C1 segment of cervical spinal cord (tissue), 14 donors: Measurements from ENCODE around the gene GATAD2A.
"Not testable (repeated sequence)": the region's sequence is repeated elsewhere in the genome, so short reads cannot be mapped to it uniquely, and the experiment has no call there.

Source experiments
- DNase-seq, 14 donors: peaks; one replicate each; lab custom pipeline; 2025; lab: John Stamatoyannopoulos, UW

GATAD2A gene

DNA sequence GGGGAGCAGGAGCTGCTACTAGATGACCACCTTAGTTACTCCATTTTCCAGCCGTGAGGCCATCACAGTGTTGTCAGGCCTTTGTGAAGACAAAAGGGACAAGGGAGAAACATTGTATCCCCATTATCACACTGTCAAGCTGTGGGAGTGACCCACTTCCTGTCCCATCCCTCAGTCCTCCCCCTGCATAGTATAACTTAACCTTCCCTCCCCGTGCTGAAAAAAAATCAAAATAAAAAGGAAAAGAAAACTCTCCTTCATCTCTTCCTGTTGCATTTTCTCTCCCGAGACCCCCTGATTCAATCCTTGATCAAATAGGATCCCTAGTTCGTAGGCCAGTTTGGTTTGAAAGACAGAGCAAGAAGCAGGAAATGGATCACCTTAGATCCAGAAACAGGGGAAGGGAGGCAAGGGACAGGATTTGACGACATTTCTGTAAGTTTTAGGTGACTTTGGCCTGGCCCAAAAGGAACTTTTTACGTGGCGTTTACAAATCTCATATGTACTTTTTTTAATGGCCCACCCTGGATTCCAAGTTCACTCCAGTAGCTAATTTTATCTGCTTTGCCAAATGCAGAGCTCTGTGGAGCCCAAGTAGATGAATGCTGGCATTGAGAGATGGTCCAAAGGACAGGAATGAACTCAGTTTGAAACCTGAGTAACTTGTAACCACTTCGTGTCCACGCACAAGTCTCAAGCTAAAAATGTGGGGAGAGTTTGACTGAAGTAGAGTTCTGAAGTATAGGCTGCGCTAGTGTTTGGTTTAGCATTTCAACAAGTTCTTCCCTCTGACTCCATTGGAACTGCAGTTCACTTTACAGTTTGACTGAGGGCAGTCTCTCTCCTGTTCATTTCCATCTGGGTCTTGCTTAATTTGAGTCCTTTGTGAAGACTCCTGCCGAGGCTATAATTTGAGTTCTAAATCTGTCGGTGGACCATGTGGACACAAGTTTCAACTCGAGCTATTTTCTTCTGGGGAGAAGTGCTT lies 16.6 kb upstream of the GATAD2A start:
- DNase-seq = no peak

DNA sequence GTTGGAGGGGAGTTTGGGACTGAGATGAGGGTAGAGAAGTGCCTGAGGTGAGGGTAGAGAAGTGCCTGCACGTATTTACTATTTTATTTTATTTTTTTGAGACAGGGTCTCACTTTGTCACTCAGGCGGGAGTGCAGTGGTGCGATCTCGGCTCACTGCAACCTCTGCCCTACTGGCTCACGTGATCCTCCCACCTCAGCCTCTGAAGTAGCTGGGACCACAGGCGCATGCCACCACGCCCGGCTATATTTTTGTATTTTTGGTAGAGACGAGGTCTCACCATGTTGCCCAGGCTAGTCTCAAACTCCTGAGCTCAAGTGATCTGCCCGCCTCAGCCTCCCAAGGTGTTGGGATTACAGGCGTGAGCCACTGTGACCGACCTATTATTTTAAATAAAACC lies 15.8 kb upstream of the GATAD2A start:
- not testable (repeated sequence) for DNase-seq

GRCh38 chr19:19394333-19394732 lies 11.1 kb upstream of the GATAD2A start:
- not testable (repeated sequence) for DNase-seq

DNA sequence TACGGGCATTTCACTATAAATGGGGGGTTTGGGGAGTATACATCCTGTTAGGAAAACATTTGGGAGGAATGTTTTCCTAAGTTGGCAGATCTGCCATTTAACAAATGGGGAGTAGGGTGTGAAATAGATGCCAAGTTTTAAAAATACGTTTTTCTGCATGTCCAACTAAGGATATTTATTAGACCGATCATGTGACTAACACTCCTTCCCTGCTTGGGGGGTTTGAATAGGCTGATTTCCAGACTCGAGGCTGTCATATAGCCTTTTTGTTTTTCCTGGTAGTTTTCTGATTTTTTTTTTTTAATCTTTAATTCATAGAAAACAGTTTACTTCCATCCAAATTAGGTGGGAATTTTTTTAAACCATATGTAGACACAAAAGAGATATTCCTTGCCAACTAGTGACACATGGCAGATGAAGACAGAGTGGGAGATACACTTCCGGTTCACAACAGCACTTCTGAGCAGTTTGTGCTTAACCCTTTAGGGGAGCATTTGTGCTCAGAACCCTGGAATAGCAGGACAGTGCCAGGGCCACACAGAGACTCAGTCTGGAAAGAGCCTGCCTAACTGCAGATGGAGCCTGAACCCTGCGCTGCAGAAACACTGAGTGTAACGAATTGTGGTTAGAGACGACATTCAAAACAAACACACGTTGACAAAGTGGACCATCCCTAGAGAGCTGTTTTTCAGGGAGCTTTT lies 5.6 kb upstream of the GATAD2A start:
- DNase-seq = no peak

GRCh38 chr19:19402656-19403372 lies 2.7 kb upstream of the GATAD2A start:
- no peak for DNase-seq

- no peak for DNase-seq
Observed at GRCh38 chr19:19403373-19403901, 2.0 kb upstream of the GATAD2A start.

DNA sequence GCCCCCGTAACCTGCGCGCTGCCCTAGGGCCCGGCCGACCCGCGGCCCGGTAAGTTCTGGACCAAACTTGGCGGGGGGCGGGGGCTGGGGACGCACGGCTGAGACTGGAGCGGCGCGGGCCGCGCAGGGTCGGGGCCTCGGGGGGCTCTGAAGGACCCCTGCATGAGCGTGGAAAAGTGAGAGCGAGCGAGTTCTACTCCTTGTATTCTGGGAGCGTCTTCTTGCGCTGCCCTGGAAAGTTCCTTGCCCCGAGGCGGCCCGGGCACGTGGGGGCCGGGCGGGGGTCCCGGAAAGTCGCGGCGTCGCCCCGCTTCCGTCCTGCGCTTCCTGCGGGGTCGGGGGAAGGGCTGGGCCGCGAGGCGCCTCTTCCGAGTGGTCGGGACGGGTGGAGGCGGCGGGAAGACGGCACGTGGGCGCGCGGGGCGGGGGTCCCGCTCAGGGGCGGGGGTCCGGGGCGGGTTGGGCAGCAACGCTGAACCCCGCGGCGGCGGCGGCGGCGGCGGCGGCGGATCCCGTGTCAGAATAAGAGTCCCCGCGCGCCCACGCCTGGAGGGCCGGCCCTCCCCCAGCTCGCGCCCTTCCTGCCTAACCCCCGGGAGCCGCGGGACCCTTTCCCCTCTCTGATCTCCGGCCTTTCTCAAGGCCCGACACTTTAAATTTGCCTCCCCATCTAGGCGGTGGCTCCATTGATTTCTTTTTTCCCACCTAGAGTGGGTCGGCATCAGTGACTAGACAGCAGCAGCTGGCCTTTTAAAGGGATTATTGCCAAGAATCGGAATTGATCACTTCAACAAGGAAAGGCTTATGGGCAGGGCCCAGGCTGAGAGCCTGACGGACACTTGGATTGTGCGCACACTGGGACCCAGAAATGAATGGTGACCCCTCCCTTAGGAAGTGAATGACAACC lies 749 bp downstream of the GATAD2A start:
- DNase-seq = peak in 6 of 14 donors; percentile 9 to 48 (median 35)

DNA sequence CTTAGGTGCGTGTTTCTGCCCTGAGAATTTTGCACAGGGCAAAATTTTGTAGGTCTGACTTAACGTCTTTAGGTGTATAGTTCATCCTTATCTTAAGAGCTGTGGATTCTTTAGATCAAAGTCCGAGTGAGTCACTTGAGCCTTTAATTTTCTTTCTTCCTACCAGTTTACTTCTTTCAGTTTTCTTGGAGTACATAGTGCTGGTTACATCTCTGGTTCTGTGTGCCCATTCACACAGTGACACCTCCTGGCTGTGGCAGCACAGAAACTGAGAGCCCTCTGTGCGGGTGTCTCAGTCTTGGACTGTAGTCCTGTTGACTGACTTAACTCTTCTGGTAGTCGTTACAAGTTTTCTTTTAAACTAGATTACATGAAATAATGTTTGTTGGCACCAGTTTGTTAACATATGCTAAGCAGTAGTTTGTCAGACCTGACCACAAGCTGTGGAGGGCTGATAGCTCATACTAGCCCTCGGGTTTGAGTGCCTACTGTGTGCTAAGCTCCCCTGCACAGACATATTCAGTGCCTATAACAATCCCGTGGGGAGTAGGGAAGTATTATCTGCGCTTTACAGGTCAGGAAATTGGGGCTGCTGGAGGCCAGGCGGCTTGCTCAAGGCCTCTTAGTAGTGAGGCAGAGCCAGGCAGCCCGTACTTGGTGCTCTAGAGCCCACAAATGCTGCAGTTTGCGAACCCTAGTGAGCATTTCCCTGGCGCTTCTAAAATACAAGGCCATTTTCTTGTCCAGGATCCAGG lies 1.6 kb downstream of the GATAD2A start:
- peak in 6 of 14 donors; percentile 2 to 31 (median 11) for DNase-seq

GRCh38 chr19:19407633-19407930 lies 2.1 kb downstream of the GATAD2A start:
- DNase-seq = no peak

- no peak for DNase-seq
Observed at GRCh38 chr19:19409205-19409604, 3.7 kb downstream of the GATAD2A start.

DNA sequence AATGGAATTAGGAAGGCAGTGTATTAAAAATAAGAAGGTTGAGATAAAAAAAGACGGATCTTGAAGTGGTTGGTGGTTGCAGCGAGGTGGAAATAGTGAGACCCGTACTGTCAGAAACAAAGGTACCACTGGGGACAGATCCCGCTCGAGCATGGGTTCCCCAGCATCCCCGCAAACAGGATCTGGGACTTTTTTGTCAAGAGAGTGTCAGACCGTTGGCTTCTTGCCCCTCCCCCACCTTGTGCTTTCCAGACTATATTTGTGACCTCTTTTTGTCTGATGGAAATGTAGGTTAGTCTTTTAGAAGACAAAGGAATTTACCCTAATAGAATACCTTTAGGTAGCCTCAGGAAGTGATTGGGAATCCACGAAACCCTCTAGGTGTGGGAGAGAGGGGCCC lies 4.2 kb downstream of the GATAD2A start:
- DNase-seq = no peak

DNA sequence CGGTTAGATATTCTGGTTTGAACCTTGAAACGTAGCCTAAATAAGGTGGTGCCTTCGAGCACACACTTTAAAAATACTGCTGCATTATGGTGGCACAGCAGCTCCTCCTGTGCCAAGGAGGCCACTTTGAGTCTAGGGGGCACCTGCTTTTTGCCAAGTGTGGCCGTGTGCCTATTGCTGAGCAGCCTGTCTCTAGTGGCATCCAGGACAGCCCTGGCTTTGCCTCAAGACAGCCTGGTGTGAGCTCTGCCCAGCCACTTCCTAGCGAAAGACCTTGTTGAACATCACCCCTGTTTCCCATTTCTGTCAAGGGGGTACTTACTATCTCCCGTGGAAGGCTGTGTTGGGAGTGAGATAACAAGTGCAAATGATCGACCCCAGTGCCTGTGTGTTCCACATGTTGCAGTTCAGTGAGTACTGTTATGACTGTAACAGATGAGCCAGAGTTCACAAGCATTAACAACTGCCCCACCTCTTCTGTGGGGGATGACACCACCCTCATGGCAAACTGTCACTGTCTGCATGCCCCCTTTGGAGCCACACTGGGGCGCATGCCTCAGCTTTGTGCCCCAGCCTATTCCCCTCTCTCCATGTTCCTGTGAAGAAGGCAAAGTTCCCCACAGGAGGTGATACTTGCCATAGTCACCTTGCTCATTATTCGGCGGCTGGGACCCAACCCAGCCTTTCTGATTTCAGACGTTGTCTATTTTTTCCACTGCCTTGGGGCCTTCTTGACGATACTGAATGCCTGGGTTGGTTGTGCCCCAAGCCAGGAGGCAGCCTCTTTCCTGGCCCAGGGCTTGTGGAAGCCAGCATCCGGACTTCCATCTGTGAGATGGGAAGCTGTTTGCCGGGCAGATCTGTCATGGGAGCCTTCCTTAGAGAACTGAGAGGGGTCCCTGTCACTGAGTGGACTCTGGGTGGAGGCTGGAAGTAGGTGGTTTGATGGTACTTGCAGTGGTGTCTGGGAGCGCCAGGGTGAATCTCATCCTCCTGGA lies 5.4 kb downstream of the GATAD2A start:
- no peak for DNase-seq

DNA sequence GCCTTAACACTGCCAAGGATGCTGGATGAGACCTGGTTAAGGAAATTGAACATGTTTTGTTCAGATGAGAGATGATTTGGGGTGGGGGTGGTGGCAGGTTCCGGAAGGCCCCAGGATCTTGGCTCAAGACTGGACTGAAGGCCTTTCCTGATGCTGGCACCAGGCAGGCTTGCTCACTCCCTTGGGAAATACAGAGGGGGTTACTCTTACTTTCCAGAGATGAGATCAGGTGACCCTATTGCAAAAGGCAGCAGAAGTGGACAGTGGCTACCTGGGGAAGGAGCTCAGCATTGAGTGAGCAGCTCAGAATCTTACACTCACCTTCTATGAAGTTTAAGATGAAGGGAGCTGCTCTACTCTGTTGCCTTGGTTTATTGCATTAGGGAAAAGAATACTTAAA lies 10.8 kb downstream of the GATAD2A start:
- DNase-seq = no peak

- no peak for DNase-seq
Observed at GRCh38 chr19:19417046-19417445, 11.6 kb downstream of the GATAD2A start.

- no peak for DNase-seq
Observed at GRCh38 chr19:19417628-19418245, 12.3 kb downstream of the GATAD2A start.

GRCh38 chr19:19418555-19419260 lies 13.2 kb downstream of the GATAD2A start:
- no peak for DNase-seq

DNA sequence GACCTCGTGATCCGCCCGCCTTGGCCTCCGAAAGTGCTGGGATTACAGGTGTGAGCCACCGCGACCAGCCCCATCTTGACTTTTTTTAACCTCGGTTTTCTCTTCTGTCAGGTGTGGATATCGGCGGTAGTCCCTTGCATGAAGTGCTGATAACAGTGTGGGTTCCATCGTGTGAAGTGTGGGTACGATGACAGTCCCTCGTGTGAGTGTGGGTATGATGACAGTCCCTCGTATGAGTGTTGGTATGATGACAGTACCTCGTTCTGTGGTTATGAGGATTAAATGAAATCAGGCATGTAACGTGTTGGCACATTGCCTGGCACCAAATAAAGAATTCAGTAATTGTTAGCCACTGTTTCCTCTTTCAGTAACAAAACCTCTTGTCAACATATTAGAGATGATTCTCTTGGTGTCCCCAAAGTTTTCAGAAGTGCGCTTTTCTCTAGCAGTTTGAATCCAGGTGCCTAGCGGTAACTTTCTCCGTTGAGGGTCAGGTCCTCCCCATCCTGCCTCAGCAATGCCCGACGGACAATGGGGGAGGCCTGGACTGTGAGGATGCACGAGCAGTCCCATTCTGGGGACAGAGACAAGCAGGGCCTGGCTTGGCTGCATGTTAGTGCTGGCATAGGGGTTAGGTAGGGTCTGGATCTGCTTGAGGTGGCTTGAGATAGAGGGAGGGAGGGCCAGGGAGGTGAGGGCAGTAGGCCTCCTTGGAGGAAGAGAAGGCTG lies 15.3 kb downstream of the GATAD2A start:
- DNase-seq = no peak
